Stomach smooth muscle (tissue), 2 donors: ENCODE measurements around the gene ACER3.

Experiments used
- H3K27ac ChIP-seq: one replicate; pipeline ENCODE4 v1.7.0; 2013; ENCODE audit warnings: mild to moderate bottlenecking, low read length, inconsistent platforms
- H3K27me3 ChIP-seq, 2 donors: one replicate each; pipeline ENCODE4 v1.7.0; 2013; ENCODE audit warnings: low read length in 2 of 2; ENCODE audit not compliant: insufficient read depth in 2 of 2, control insufficient read depth in 1 of 2
- H3K36me3 ChIP-seq, 2 donors: one replicate each; pipeline ENCODE4 v1.7.0; 2013; ENCODE audit warnings: low read length in 2 of 2; ENCODE audit not compliant: control insufficient read depth in 2 of 2, insufficient read depth in 2 of 2
- H3K4me1 ChIP-seq: one replicate; pipeline ENCODE4 v1.7.0; 2013; ENCODE audit warnings: low read length; ENCODE audit not compliant: control insufficient read depth, insufficient read depth
- H3K4me3 ChIP-seq, 2 donors: one replicate each; pipeline ENCODE4 v1.7.0; 2013; ENCODE audit warnings: low read length in 2 of 2
- H3K9ac ChIP-seq, 2 donors: one replicate each; pipeline ENCODE4 v1.7.0; 2013; ENCODE audit warnings: low read length in 2 of 2, mild to moderate bottlenecking in 1 of 2
- H3K9me3 ChIP-seq, 2 donors: one replicate each; pipeline ENCODE4 v1.7.0; 2013; ENCODE audit warnings: low read length in 2 of 2; ENCODE audit not compliant: control insufficient read depth in 2 of 2
- donor health status: healthy.
- donor health status: Pancreatic carcinoma.

The ACER3 gene

GRCh38 chr11:76837696-76838677 lies 22.7 kb upstream of the ACER3 start:
- no peaks in the 10 kb centered on the region for H3K9me3 ChIP-seq
- H3K36me3 ChIP-seq, result no peaks in the 10 kb centered on the region
- H3K27me3 ChIP-seq, result peaks cover 0 to 4% of the 10 kb centered on the region in 2 donors
- no peak overlapping the region for H3K4me3 ChIP-seq
- no peak overlapping the region for H3K27ac ChIP-seq
- H3K9ac ChIP-seq, result no peak overlapping the region
- peaks cover 11% of the 10 kb centered on the region for H3K4me1 ChIP-seq

GRCh38 chr11:76838678-76839068 lies 22.0 kb upstream of the ACER3 start:
- no peak overlapping the region for H3K27ac ChIP-seq
- H3K27me3 ChIP-seq, result peaks cover 0 to 4% of the 10 kb centered on the region in 2 donors
- H3K36me3 ChIP-seq, result no peaks in the 10 kb centered on the region
- H3K9ac ChIP-seq, result no peak overlapping the region
- H3K9me3 ChIP-seq, result no peaks in the 10 kb centered on the region
- peaks cover 11% of the 10 kb centered on the region for H3K4me1 ChIP-seq
- H3K4me3 ChIP-seq, result no peak overlapping the region

GRCh38 chr11:76839311-76839710 lies 21.4 kb upstream of the ACER3 start:
- Histone ChIP-seq H3K4me3 (no peak overlapping the region), H3K9ac (no peak overlapping the region), H3K4me1 (peaks cover 5% of the 10 kb centered on the region), H3K36me3 (no peaks in the 10 kb centered on the region), H3K9me3 (no peaks in the 10 kb centered on the region), H3K27ac (no peak overlapping the region), H3K27me3 (peaks cover 0 to 4% of the 10 kb centered on the region in 2 donors)

- Histone ChIP-seq H3K9ac (no peak overlapping the region), H3K36me3 (no peaks in the 10 kb centered on the region), H3K27ac (no peak overlapping the region)
Measured at GRCh38 chr11:76841923-76842452, 18.7 kb upstream of the ACER3 start.

GRCh38 chr11:76843907-76844306 lies 16.8 kb upstream of the ACER3 start:
- Histone ChIP-seq H3K9me3 (no peaks in the 10 kb centered on the region), H3K27ac (no peak overlapping the region), H3K9ac (no peak overlapping the region), H3K36me3 (no peaks in the 10 kb centered on the region), H3K4me3 (no peak overlapping the region), H3K27me3 (no peaks in the 10 kb centered on the region), H3K4me1 (no peaks in the 10 kb centered on the region)

More at GRCh38 chr11:76841923-76842452, 18.7 kb upstream of the ACER3 start:
- Histone ChIP-seq H3K4me3 (no peak overlapping the region), H3K27me3 (peaks cover 0 to 4% of the 10 kb centered on the region in 2 donors), H3K4me1 (peaks cover 3% of the 10 kb centered on the region), H3K9me3 (no peaks in the 10 kb centered on the region)

- H3K9me3 ChIP-seq, result no peaks in the 10 kb centered on the region
- H3K4me3 ChIP-seq, result no peak overlapping the region
- no peak overlapping the region for H3K27ac ChIP-seq
- no peak overlapping the region for H3K9ac ChIP-seq
- no peaks in the 10 kb centered on the region for H3K4me1 ChIP-seq
- H3K36me3 ChIP-seq, result no peaks in the 10 kb centered on the region
- no peaks in the 10 kb centered on the region for H3K27me3 ChIP-seq
Measured at GRCh38 chr11:76844511-76844910, 16.2 kb upstream of the ACER3 start.

GRCh38 chr11:76845069-76845468 lies 15.6 kb upstream of the ACER3 start:
- Histone ChIP-seq H3K9me3 (no peaks in the 10 kb centered on the region), H3K27ac (no peak overlapping the region), H3K4me1 (no peaks in the 10 kb centered on the region), H3K27me3 (no peaks in the 10 kb centered on the region), H3K9ac (no peak overlapping the region), H3K36me3 (no peaks in the 10 kb centered on the region), H3K4me3 (no peak overlapping the region)

- Histone ChIP-seq H3K4me1 (peaks cover 8% of the 10 kb centered on the region), H3K4me3 (no peak overlapping the region), H3K9ac (no peak overlapping the region), H3K36me3 (no peaks in the 10 kb centered on the region), H3K27me3 (no peaks in the 10 kb centered on the region), H3K27ac (no peak overlapping the region), H3K9me3 (no peaks in the 10 kb centered on the region)
Measured at GRCh38 chr11:76846441-76846840, 14.3 kb upstream of the ACER3 start.

GRCh38 chr11:76849376-76849775 lies 11.3 kb upstream of the ACER3 start:
- Histone ChIP-seq H3K36me3 (no peaks in the 10 kb centered on the region), H3K27me3 (no peaks in the 10 kb centered on the region), H3K9ac (no peak overlapping the region), H3K27ac (no peak overlapping the region), H3K9me3 (no peaks in the 10 kb centered on the region), H3K4me1 (peaks cover 8% of the 10 kb centered on the region), H3K4me3 (no peak overlapping the region)

GRCh38 chr11:76850130-76850529 lies 10.6 kb upstream of the ACER3 start:
- no peaks in the 10 kb centered on the region for H3K36me3 ChIP-seq
- H3K9ac ChIP-seq, result no peak overlapping the region
- H3K9me3 ChIP-seq, result no peaks in the 10 kb centered on the region
- H3K4me1 ChIP-seq, result peaks cover 8% of the 10 kb centered on the region
- no peak overlapping the region for H3K4me3 ChIP-seq
- H3K27ac ChIP-seq, result no peak overlapping the region
- no peaks in the 10 kb centered on the region for H3K27me3 ChIP-seq

GRCh38 chr11:76850815-76851214 lies 9.9 kb upstream of the ACER3 start:
- H3K9me3 ChIP-seq, result no peaks in the 10 kb centered on the region
- H3K4me1 ChIP-seq, result peaks cover 8% of the 10 kb centered on the region
- no peak overlapping the region for H3K27ac ChIP-seq
- H3K9ac ChIP-seq, result no peak overlapping the region
- H3K27me3 ChIP-seq, result no peaks in the 10 kb centered on the region
- H3K4me3 ChIP-seq, result no peak overlapping the region
- no peaks in the 10 kb centered on the region for H3K36me3 ChIP-seq
